Tibial nerve (tissue), 4 donors: Measurements from ENCODE around the gene HPGDS.

Source experiments
- EP300 ChIP-seq, 2 donors: sonication (generic); formaldehyde crosslinking; IDR thresholded peaks; one replicate each; pipeline ENCODE4 v1.6.1; 2017; ENCODE audit warnings: antibody characterized with exemption in 2 of 2, mild to moderate bottlenecking in 1 of 2
- POLR2A ChIP-seq, 2 donors: fragments of 450-650 bp; IDR thresholded peaks; one replicate each; pipeline ENCODE4 v1.6.1; 2017; ENCODE audit warnings: antibody characterized with exemption in 2 of 2, mild to moderate bottlenecking in 2 of 2, moderate library complexity in 2 of 2
- TF ChIP-seq, protein P1 (sequence below), 5 experiments: fragments of 200-600 bp in 3 of 5; fragments of 450-650 bp in 2 of 5; sonication (generic) in 3 of 5; IDR thresholded peaks; one replicate each; pipeline ENCODE4 v1.5.1; 2016 to 2019; ENCODE audit warnings: antibody characterized with exemption in 5 of 5, mild to moderate bottlenecking in 3 of 5, moderate library complexity in 2 of 5

GRCh38 chr4:94262163-94263016 lies 80.2 kb downstream of the HPGDS start:
- TF ChIP-seq POLR2A (IDR thresholded peaks at IDR 0.05) (no peak), EP300 (IDR thresholded peaks at IDR 0.05) (no peak)
- TF ChIP-seq, protein P1, sequence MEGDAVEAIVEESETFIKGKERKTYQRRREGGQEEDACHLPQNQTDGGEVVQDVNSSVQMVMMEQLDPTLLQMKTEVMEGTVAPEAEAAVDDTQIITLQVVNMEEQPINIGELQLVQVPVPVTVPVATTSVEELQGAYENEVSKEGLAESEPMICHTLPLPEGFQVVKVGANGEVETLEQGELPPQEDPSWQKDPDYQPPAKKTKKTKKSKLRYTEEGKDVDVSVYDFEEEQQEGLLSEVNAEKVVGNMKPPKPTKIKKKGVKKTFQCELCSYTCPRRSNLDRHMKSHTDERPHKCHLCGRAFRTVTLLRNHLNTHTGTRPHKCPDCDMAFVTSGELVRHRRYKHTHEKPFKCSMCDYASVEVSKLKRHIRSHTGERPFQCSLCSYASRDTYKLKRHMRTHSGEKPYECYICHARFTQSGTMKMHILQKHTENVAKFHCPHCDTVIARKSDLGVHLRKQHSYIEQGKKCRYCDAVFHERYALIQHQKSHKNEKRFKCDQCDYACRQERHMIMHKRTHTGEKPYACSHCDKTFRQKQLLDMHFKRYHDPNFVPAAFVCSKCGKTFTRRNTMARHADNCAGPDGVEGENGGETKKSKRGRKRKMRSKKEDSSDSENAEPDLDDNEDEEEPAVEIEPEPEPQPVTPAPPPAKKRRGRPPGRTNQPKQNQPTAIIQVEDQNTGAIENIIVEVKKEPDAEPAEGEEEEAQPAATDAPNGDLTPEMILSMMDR (IDR thresholded peaks at IDR 0.05) = no peak
